GM12891 (cell line): ENCODE results near the gene CNOT2.

Experiments
- DNase-seq: peaks from one replicate; pipeline ENCODE4 v3.0.0; 2011; ENCODE audit warnings: low spot score; ENCODE audit not compliant: insufficient read length
- FAIRE-seq: peaks from 2 replicates; lab custom pipeline; 2011; peaks lifted over from hg19 to GRCh38; lab: Jason Lieb, UNC
- PAX5 ChIP-seq: IDR thresholded peaks from 2 replicates; pipeline ENCODE4 v1.6.1; 2011; ENCODE audit warnings: low read length, moderate library complexity, mild to moderate bottlenecking; ENCODE audit not compliant: insufficient read depth, severe bottlenecking
- POLR2A ChIP-seq: IDR thresholded peaks from 2 replicates; pipeline ENCODE4 v1.6.1; 2011; ENCODE audit warnings: low read depth, low read length, control low read depth
- POLR2AphosphoS5 ChIP-seq: IDR thresholded peaks from 2 replicates; pipeline ENCODE4 v1.6.1; 2011; ENCODE audit warnings: low read depth, low read length, control low read depth
- POU2F2 ChIP-seq: IDR thresholded peaks from 2 replicates; pipeline ENCODE4 v1.6.1; 2011; ENCODE audit warnings: low read depth, mild to moderate bottlenecking, control low read depth, low read length, moderate library complexity
- SPI1 ChIP-seq: IDR thresholded peaks from 2 replicates; pipeline ENCODE4 v1.6.1; 2011; ENCODE audit warnings: low read depth, low read length, control low read depth
- TAF1 ChIP-seq: IDR thresholded peaks from 2 replicates; pipeline ENCODE4 v1.6.1; 2011; ENCODE audit warnings: low read depth, low read length, control low read depth

CNOT2 gene

DNA sequence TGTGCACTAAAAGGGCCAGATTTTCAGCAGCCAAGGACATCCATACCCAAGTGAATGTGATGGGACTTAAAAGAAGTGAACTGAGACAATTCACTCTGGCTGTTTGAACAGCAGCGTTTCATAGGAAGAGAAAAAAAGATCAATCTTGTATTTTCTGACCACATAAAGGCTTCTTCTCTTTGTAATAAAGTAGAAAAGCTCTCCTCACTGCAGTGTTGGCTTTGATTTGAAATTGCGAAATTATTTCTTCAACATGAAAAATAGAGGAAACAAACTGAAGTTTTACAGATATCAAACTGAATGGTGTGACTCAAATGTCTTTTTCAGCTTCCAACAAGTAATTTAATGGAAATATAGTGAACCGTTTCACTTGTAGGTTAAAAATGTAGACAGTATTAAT is 111.6 kb downstream of the CNOT2 start:
- FAIRE-seq: no peak
- TF ChIP-seq POU2F2 (no peak), POLR2A (no peak)
- DNase-seq: no peak

DNA sequence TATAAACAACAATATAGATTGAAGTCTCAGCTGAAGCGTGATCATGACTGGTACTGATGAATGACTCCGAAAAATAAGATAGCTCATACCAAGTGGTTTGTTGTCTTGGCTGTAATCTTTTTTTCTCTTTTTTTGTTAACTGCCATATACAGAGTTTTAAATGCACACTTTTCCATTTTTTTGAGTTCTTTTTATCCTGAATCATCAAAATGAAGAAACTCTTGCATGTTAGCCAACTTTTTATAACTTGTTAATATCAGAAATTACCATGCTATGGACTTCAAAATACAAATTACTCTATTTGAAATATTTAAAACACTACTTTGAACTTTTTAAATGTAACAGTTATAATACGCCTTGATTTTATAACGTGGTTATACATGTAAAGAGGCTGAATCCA is 112.7 kb downstream of the CNOT2 start:
- no peak for DNase-seq
- no peak for FAIRE-seq
- TF ChIP-seq POLR2AphosphoS5 (no peak), POU2F2 (no peak), PAX5 (no peak), SPI1 (no peak), TAF1 (no peak), POLR2A (no peak)

DNA sequence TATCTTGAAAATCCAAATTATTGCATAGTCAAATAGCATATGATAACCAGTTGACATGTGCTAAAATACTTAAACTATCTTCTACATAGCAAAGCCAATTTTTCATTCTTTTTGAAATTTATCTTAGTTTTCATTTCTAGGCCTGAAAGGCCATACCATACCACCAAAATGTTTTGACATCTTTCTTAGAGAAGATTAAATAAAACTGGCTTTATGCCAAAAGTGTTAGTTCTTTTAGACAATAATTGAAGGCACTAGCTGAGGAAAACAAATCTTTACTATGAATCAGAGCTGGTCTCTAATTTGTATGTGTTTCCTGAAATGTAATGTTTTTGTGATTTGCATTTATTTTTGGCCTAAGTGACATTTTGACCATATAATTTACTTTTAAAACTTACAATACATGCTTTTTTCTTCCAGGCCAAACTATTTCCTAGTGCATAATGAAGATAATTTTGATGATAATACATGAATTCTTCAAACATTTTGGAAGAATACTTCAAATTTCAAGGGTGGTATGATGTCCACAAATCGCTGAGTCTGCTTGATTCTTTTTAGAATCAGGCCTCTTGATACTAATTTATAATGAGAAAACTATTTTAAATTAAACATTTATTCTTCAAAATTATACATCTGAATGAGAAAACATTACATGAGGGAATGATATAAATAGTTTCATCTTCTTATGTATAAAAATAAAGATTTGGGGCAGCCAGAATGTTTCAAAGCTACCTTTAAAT is 116.4 kb downstream of the CNOT2 start:
- FAIRE-seq: no peak
- no peak for TF ChIP-seq POLR2A
- no peak for TF ChIP-seq SPI1
- no peak for TF ChIP-seq POU2F2
- TF ChIP-seq POLR2AphosphoS5: no peak
- TF ChIP-seq TAF1: no peak
- no peak for TF ChIP-seq PAX5
- DNase-seq: no peak

- no peak for DNase-seq
- FAIRE-seq: no peak
- TF ChIP-seq POLR2A (no peak), POU2F2 (no peak), SPI1 (no peak), TAF1 (no peak), PAX5 (no peak), POLR2AphosphoS5 (no peak)
Observed at GRCh38 chr12:70360218-70360617, 117.0 kb downstream of the CNOT2 start.

DNA sequence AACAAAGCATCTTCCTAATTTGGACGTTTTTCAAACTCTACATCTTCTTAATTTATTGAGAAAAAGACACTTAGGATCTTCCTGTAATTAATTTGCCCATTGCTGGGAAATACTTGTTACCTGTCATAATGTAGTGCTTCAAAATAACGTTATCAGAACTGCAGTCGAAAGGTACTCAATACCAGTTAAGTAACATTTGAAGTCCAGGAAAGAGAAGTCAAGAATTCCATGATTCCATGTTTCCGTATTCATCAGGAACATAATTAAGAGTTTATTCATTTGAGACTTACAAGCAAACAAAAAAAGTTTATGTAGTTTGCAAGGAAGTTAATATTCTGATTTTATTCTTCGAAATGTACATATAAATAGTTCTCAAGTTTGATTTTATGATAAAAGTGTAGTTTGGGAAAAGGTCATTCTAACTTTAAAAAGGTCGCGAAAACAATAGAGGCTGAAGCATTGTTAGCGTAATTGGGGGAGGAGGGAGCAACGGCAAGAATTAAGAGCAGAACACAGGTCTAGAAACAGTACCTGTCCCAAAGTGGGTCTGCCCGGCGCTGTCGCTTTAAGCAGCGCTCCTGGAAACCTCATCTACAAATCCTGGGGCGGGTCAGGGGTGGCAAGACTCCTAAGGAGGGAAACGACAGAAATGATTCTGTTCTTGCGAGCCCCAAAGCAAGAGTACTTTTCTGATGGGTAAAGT is 121.6 kb downstream of the CNOT2 start:
- FAIRE-seq: no peak
- no peak for DNase-seq
- TF ChIP-seq POU2F2 (no peak), SPI1 (no peak), POLR2AphosphoS5 (no peak), POLR2A (no peak), TAF1 (no peak), PAX5 (no peak)

- TF ChIP-seq POU2F2 (no peak), PAX5 (no peak), TAF1 (no peak), POLR2A (no peak), SPI1 (no peak), POLR2AphosphoS5 (no peak)
- DNase-seq (no peak), FAIRE-seq (no peak)
Observed at GRCh38 chr12:70365398-70365647, 122.1 kb downstream of the CNOT2 start.

DNA sequence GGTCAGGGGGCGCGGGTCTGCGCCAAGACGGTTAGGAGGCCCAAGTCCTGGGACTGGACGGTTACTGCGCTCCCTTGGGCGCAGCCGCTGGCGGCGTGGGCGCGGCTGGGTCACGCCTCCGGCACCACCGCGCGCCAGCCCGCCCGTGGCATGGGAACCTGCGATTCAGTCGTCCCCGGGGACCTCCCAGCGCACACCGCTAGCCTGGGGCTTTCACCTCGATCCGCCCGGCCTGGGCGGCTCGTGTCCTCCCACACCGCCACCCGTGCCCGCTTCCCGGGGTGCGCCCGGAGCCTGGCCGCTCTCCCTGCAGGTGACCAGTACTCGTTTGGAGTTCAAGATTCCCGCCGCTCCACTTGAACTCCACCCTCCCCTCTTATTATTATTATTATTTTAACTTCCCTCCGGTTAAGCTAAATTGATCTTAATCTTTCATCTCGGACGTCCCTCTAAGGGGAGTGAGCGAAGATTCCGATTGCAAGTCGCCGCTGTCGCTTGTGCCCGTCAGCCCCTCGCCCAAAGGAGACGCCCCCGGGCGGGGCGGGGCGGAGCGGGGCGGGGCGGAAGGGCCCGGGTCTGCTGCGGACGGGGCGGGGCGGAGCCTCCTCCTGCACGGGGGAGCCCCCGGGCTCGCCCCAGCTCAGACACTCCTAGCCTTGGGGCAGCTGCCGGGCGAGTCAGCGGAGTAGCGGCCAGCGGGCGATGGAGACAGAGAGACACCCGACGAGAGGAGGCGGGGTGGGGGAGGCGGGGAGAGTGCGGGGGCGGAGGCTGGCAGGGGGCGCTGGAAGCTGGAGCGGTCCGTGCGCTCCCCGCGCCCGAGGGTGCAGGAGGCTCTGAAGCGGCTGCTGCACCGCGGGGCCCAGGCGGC is 122.7 kb downstream of the CNOT2 start, which contains the start of gene KCNMB4:
Gene KCNMB4 (plus strand): TSS at position 643 of the 871 bp plus-strand sequence. CDS start 445 bp downstream, outside the sequence.
- no peak for TF ChIP-seq SPI1
- no peak for TF ChIP-seq TAF1
- TF ChIP-seq PAX5: no peak
- TF ChIP-seq POLR2AphosphoS5: no peak
- no peak for TF ChIP-seq POLR2A
- TF ChIP-seq POU2F2: no peak
- peak; percentile 68 for DNase-seq
- FAIRE-seq: peak; percentile 87

DNA sequence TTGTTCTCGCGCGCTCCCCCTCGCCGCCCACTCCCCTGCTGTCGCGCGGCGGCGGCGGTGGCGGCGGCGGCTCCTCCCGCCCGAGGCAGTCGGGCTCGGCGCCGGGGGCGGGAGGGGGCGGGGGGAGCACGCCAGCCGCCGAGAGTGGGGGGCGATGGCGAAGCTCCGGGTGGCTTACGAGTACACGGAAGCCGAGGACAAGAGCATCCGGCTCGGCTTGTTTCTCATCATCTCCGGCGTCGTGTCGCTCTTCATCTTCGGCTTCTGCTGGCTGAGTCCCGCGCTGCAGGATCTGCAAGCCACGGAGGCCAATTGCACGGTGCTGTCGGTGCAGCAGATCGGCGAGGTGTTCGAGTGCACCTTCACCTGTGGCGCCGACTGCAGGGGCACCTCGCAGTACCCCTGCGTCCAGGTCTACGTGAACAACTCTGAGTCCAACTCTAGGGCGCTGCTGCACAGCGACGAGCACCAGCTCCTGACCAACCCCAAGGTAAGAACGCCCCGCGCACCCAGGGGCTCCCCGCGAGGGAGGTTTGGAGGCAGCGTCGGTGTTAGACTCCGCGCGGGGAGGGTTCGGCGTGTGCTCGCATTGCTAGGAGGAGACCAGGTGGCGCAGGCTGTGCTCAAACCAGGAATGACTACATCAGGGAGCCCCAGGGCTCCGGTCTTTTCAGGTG is 123.5 kb downstream of the CNOT2 start:
- DNase-seq (peak; percentile 31), FAIRE-seq (peak; percentile 96)
- TF ChIP-seq TAF1: no peak
- TF ChIP-seq POU2F2: no peak
- no peak for TF ChIP-seq POLR2A
- no peak for TF ChIP-seq POLR2AphosphoS5
